GM19438 (cell line): ENCODE measurements around the gene AFF3.
"Not testable (repeated sequence)": the region's sequence is repeated elsewhere in the genome, so short reads cannot be mapped to it uniquely, and the experiment has no call there.

ENCODE experiments used
- ATAC-seq: cut with Tn5 transposase; IDR thresholded peaks from one replicate; pipeline ENCODE4 v1.9.1; 2021; ENCODE audit warnings: low read depth; ENCODE audit not compliant: unreplicated experiment

AFF3 gene

GRCh38 chr2:99550368-99550767 is 592.0 kb downstream of the AFF3 start:
- ATAC-seq: no peak

- ATAC-seq: no peak
These were observed 596.8 kb downstream of the AFF3 start for GRCh38 chr2:99545604-99546003.

GRCh38 chr2:99545066-99545465 is 597.3 kb downstream of the AFF3 start:
- ATAC-seq: no peak

DNA sequence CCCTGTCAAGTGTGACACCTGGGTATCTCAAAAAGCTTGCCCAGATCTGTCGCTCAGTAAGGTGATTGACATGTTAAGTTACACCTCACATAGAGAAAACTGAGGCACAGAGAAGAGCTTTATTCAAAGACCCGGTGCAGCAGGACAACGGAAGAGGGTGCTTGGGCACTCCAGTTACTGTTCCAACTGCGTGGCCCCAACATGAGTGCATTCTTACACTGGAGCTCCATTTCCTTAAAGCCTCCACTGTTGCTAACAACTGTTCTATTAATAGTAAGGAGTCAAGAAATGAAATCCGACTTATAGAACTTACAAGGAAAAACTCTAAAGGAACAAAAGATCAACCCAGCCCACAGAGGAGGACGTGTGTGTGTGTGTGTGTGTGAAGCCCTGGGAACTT is 597.8 kb downstream of the AFF3 start:
- no peak for ATAC-seq

GRCh38 chr2:99543247-99543646 is 599.1 kb downstream of the AFF3 start:
- ATAC-seq: no peak

GRCh38 chr2:99537910-99538485 is 604.4 kb downstream of the AFF3 start:
- ATAC-seq: no peak

GRCh38 chr2:99524056-99524455 is 618.3 kb downstream of the AFF3 start:
- ATAC-seq: no peak

GRCh38 chr2:99522157-99522556 is 620.2 kb downstream of the AFF3 start:
- ATAC-seq: no peak

GRCh38 chr2:99520813-99521212 is 621.6 kb downstream of the AFF3 start:
- ATAC-seq: no peak

GRCh38 chr2:99520195-99520594 is 622.2 kb downstream of the AFF3 start:
- no peak for ATAC-seq

- no peak for ATAC-seq
These were observed 628.0 kb downstream of the AFF3 start for GRCh38 chr2:99514357-99514756.

DNA sequence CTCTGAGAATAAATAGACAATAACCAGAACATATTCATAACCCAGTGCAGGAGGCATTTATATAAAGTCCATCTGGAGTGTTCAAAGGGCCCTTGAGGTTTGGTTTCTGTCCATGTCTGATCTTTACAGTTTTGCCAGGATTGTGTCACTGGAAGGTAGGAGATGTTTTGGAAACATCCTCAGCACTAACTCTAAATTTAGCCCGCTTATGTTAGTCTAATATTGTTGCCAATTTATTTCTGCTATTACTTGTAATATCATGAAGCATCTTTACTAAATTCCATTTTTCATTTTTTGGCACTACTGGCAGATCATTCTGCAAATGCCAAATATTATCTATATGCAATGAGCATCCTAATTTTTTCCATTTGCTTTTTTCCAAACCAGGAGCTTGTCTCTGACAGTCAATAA is 630.2 kb downstream of the AFF3 start:
- ATAC-seq: no peak

DNA sequence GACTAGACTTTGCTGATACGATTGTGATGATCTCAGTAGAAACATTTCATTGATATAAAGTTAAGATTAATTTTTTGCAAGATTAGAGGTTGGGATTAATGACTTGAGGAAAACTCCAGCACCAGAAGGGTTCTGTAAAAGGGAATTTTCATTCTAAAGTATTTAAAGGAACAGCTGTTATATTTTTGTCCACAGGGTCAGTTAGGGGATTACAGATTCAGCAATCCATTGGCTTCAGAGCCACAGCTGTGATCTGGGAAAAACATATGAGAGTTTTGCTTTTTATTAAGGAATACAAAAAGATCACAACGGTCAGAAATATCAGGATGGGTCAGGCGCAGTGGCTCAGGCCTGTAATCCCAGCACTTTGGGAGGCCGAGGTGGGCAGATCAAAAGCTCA is 633.0 kb downstream of the AFF3 start:
- no peak for ATAC-seq

- no peak for ATAC-seq
These were observed 634.2 kb downstream of the AFF3 start for GRCh38 chr2:99507937-99508818.

DNA sequence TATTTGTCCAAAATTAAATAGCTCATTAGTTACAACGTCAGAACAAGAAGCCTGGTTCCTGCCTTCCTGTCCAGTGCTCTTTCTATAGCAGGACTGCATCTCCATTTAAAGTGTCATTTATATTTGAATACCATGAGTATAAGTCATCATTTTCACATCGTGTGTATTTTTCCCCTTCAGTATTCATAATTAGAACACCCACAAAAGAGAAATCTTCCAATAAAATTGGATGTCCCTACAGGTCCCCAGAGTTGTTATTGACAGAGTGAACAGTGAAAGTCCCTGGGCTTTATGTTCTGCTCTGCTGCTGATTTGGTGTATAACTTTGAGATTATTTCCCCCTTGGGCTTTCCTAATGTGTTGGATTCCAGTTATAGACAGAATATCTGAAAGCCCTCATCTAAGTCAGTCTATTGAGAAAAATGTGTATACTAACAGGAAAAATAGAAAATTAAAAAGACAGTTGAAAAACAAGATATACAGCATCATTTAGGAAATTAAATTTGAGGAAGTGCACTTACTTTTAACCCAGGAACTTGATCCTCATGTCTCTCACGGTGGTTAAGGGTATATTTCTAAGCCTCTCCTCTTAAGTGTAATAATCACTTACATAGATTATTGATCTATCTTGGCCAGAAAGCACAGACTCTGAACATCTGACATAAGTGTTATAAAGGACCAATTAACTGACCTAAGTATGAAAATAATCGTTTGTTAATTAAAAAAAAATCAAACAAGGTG is 637.4 kb downstream of the AFF3 start:
- ATAC-seq: no peak

- not testable (repeated sequence) for ATAC-seq
These were observed 638.6 kb downstream of the AFF3 start for GRCh38 chr2:99503662-99504416.

DNA sequence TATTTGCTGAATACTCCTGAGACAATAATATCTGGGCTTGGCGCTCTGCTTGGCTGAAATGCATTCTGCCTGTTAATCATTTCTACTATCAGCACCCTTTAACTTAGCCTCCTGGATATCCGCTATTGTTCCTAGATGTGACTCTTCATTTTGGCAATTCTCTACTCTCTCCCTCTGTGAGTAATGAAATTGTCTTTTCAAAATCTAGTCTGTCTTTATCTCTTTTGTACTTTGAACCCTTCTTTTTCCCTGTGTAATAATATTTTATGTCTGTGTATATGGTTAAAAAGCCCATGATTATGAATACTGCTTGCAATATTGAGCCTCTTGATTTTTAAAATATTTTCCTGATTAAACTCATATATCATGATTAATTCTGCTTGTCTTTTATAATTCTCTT is 646.4 kb downstream of the AFF3 start:
- ATAC-seq: no peak
